CD4-positive, alpha-beta T cell treated with Interleukin-1 beta for 1 hour (primary cell): Measurements from ENCODE around the gene NT5DC3.
A peak's percentile ranks its signal among the peaks of the same experiment; 100 is the strongest.

ENCODE experiments used
- DNase-seq, 2 donors: peaks; one replicate each; pipeline ENCODE4 v3.0.0-alpha.2; 2020 to 2022

The NT5DC3 gene

GRCh38 chr12:103780992-103781391 lies 60.0 kb downstream of the NT5DC3 start:
- DNase-seq: no peak

GRCh38 chr12:103780093-103780440 lies 61.0 kb downstream of the NT5DC3 start:
- DNase-seq: no peak

- no peak for DNase-seq
Observed at GRCh38 chr12:103779410-103780092, 61.5 kb downstream of the NT5DC3 start.

- no peak for DNase-seq
Observed at GRCh38 chr12:103778781-103779180, 62.3 kb downstream of the NT5DC3 start.

- DNase-seq: no peak
Observed at GRCh38 chr12:103774977-103775560, 66.0 kb downstream of the NT5DC3 start.

GRCh38 chr12:103773109-103773910 lies 67.7 kb downstream of the NT5DC3 start:
- no peak for DNase-seq

GRCh38 chr12:103772367-103773108 lies 68.5 kb downstream of the NT5DC3 start:
- DNase-seq: no peak

GRCh38 chr12:103771466-103771865 lies 69.6 kb downstream of the NT5DC3 start:
- DNase-seq: peak in 1 of 2 donors; percentile 25

GRCh38 chr12:103769240-103769945 lies 71.6 kb downstream of the NT5DC3 start:
- DNase-seq: no peak

GRCh38 chr12:103768467-103769123 lies 72.4 kb downstream of the NT5DC3 start:
- no peak for DNase-seq

- no peak for DNase-seq
Observed at GRCh38 chr12:103766028-103766427, 75.0 kb downstream of the NT5DC3 start.

- DNase-seq: no peak
Observed at GRCh38 chr12:103765322-103765721, 75.7 kb downstream of the NT5DC3 start.

GRCh38 chr12:103762473-103762872 lies 78.6 kb downstream of the NT5DC3 start:
- no peak for DNase-seq

GRCh38 chr12:103758310-103759089 lies 82.5 kb downstream of the NT5DC3 start:
- no peak for DNase-seq

GRCh38 chr12:103757248-103757647 lies 83.8 kb downstream of the NT5DC3 start:
- no peak for DNase-seq

- DNase-seq: no peak
Observed at GRCh38 chr12:103756443-103756842, 84.6 kb downstream of the NT5DC3 start.

- no peak for DNase-seq
Observed at GRCh38 chr12:103755425-103755824, 85.6 kb downstream of the NT5DC3 start.

GRCh38 chr12:103751600-103751999 lies 89.4 kb downstream of the NT5DC3 start:
- DNase-seq: no peak

- no peak for DNase-seq
Observed at GRCh38 chr12:103751171-103751570, 89.9 kb downstream of the NT5DC3 start.

- no peak for DNase-seq
Observed at GRCh38 chr12:103748875-103749274, 92.2 kb downstream of the NT5DC3 start.

GRCh38 chr12:103748002-103748401 lies 93.0 kb downstream of the NT5DC3 start:
- no peak for DNase-seq
